ENCODE data around the gene NPLOC4.

- TF ChIP-seq CTCF (IDR thresholded peaks at IDR 0.05) (no peak), ZFX (IDR thresholded peaks at IDR 0.05; ENCODE audit: borderline replicate concordance) (no peak)
Observed at GRCh38 chr17:81676906-81677305, 40.0 kb upstream of the NPLOC4 start.

Measured in 22Rv1 (cell line).